GM19395 (cell line): ENCODE measurements around the gene CNOT6L.
"Not testable (repeated sequence)": the region's sequence is repeated elsewhere in the genome, so short reads cannot be mapped to it uniquely, and the experiment has no call there.

Experiments
- ATAC-seq: cut with Tn5 transposase; IDR thresholded peaks from one replicate; pipeline ENCODE4 v1.9.1; 2021; ENCODE audit warnings: mild to moderate bottlenecking, moderate library complexity; ENCODE audit not compliant: unreplicated experiment

Gene CNOT6L

GRCh38 chr4:77783895-77784294 lies 35.3 kb downstream of the CNOT6L start:
- no peak for ATAC-seq

- ATAC-seq = no peak
Observed at GRCh38 chr4:77782102-77782835, 36.9 kb downstream of the CNOT6L start.

- ATAC-seq = not testable (repeated sequence)
Observed at GRCh38 chr4:77780762-77781161, 38.4 kb downstream of the CNOT6L start.

- ATAC-seq = no peak
Observed at GRCh38 chr4:77777135-77777807, 41.9 kb downstream of the CNOT6L start.

GRCh38 chr4:77776182-77777134 lies 42.7 kb downstream of the CNOT6L start:
- no peak for ATAC-seq

- ATAC-seq = no peak
Observed at GRCh38 chr4:77773101-77773500, 46.1 kb downstream of the CNOT6L start.

- ATAC-seq = no peak
Observed at GRCh38 chr4:77771566-77771965, 47.6 kb downstream of the CNOT6L start.

GRCh38 chr4:77765720-77766119 lies 53.4 kb downstream of the CNOT6L start:
- no peak for ATAC-seq

- ATAC-seq = no peak
Observed at GRCh38 chr4:77762531-77762930, 56.6 kb downstream of the CNOT6L start.

GRCh38 chr4:77761595-77761994 lies 57.6 kb downstream of the CNOT6L start:
- ATAC-seq = no peak

GRCh38 chr4:77758804-77759203 lies 60.4 kb downstream of the CNOT6L start:
- ATAC-seq = no peak

- no peak for ATAC-seq
Observed at GRCh38 chr4:77751764-77752163, 67.4 kb downstream of the CNOT6L start.

- no peak for ATAC-seq
Observed at GRCh38 chr4:77745792-77746191, 73.4 kb downstream of the CNOT6L start.

GRCh38 chr4:77742054-77742453 lies 77.1 kb downstream of the CNOT6L start:
- no peak for ATAC-seq

GRCh38 chr4:77740480-77740879 lies 78.7 kb downstream of the CNOT6L start:
- no peak for ATAC-seq

GRCh38 chr4:77734928-77735327 lies 84.2 kb downstream of the CNOT6L start:
- ATAC-seq = peak; percentile 98

- no peak for ATAC-seq
Observed at GRCh38 chr4:77731656-77732055, 87.5 kb downstream of the CNOT6L start.

- no peak for ATAC-seq
Observed at GRCh38 chr4:77728420-77728819, 90.7 kb downstream of the CNOT6L start.

GRCh38 chr4:77721073-77721472 lies 98.1 kb downstream of the CNOT6L start:
- no peak for ATAC-seq

- not testable (repeated sequence) for ATAC-seq
Observed at GRCh38 chr4:77718500-77718899, 100.7 kb downstream of the CNOT6L start.
